Iris pigment epithelial cell (primary cell): Measurements from ENCODE around the gene OS9.
"Not testable (repeated sequence)": the region's sequence is repeated elsewhere in the genome, so short reads cannot be mapped to it uniquely, and the experiment has no call there.

Experiments used
- DNase-seq: peaks from one replicate; pipeline ENCODE4 v3.0.0-alpha.2; 2011; ENCODE audit warnings: low read depth

Gene OS9

GRCh38 chr12:57695770-57696432, 2.0 kb downstream of the OS9 start:
- no peak for DNase-seq

- no peak for DNase-seq
Observed at GRCh38 chr12:57697076-57697475, 3.1 kb downstream of the OS9 start.

GRCh38 chr12:57698414-57698813, 4.5 kb downstream of the OS9 start:
- no peak for DNase-seq

GRCh38 chr12:57700317-57700716, 6.4 kb downstream of the OS9 start:
- DNase-seq, result no peak

GRCh38 chr12:57707250-57707649, 13.3 kb downstream of the OS9 start:
- DNase-seq, result no peak

- no peak for DNase-seq
Observed at GRCh38 chr12:57708296-57708695, 14.4 kb downstream of the OS9 start.

- no peak for DNase-seq
Observed at GRCh38 chr12:57712701-57713100, 18.8 kb downstream of the OS9 start.

GRCh38 chr12:57713209-57713608, 19.3 kb downstream of the OS9 start:
- no peak for DNase-seq

GRCh38 chr12:57715036-57715748, 21.3 kb downstream of the OS9 start:
- not testable (repeated sequence) for DNase-seq

GRCh38 chr12:57715786-57716185, 21.9 kb downstream of the OS9 start:
- DNase-seq, result no peak

GRCh38 chr12:57716305-57716704, 22.4 kb downstream of the OS9 start:
- DNase-seq, result no peak

- DNase-seq, result no peak
Observed at GRCh38 chr12:57717131-57717530, 23.2 kb downstream of the OS9 start.

- DNase-seq, result no peak
Observed at GRCh38 chr12:57717846-57718640, 24.1 kb downstream of the OS9 start.

- DNase-seq, result no peak
Observed at GRCh38 chr12:57718641-57719528, 25.0 kb downstream of the OS9 start.

GRCh38 chr12:57719777-57720605, 26.1 kb downstream of the OS9 start:
- DNase-seq, result no peak

GRCh38 chr12:57720606-57721595, 27.0 kb downstream of the OS9 start:
- no peak for DNase-seq

GRCh38 chr12:57721846-57722608, 28.1 kb downstream of the OS9 start:
- not testable (repeated sequence) for DNase-seq

- DNase-seq, result no peak
Observed at GRCh38 chr12:57722716-57723629, 29.0 kb downstream of the OS9 start.
